ENCODE measurements around the gene CAPN8.

The CAPN8 gene

DNA sequence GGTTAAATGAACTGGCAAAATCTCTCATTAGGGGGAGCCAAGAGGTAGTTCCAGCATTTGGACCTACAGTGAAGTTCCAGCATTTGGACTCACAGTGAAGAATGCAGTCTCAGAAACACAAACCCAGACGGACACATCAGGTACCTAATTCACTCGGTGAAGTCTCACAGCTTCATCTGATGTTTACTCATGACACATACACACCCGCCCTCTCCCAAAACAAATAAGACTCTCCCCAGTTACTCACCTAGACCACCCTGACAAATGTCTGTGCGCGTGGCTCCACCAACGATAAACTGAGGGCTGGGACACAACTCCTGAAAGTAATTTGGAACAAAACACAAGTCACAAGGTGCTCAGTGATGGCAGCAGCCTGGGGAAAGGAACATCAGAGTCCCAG, 11.4 kb downstream of the CAPN8 start:
- no peak for DNase-seq (ENCODE audit: low read depth)

DNA sequence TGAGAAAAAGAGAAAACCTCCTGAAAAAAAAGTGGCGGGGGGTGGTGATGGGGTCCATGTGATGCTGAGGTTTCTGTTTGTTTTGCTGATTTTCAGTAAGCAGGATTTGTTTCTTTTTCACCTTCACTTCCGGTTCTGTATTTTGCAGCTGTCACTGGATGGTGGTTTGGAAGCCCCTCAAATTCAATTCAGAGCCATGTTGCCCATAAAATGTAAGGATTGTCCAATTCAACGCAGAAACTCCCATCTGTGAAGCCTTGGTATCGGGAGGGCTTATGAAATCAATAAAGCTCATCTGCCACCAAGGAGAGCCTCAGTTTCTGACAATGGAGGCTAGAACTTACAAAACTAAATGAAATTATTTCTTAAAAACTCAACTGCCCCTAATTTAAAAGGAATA, 12.1 kb downstream of the CAPN8 start:
- DNase-seq (ENCODE audit: low read depth): no peak

DNA sequence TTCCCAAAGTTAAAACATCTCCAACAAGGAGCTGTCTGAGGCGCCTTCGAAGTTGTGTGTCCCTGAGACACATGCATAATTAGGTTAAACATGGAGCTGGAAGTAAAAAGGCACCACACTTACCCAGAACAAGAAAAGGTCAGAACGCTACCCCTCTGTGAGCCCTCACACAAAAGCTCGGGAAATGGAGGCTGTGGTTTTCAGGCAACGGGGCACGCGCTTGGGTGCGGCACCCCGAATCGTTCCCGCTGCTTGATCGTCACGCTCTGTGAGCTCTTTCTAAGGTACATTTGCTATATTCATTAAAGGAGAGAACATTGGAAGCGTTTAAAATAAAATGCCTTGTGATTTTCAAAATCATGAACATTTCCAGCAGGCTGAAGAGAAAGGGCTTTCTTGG, 12.5 kb downstream of the CAPN8 start:
- DNase-seq (ENCODE audit: low read depth): no peak

DNA sequence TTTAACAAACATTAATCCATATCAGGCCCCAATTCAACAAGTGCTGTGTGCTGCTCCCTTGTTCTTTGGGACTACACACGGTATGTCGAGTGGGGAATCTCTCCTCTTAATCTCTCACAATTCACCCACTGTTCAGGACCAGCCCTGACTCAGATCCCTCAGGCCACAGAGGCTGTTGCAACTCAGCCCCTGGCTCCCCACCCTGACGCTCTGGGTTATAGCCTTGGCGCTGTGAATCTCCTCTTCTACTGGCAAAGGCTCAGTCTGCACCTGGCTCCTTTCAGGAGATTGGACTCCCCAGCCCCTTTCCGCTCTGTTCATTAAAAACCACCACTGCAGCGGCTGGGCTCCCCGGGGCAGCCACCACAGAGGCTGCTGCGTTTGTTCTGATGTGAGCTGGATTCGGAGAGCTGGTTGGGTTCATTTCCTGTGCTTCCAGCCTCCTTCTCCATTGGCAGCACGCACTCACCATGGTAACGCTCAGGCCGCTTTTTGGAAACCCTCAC, 13.0 kb downstream of the CAPN8 start:
- DNase-seq (ENCODE audit: low read depth): no peak

DNA sequence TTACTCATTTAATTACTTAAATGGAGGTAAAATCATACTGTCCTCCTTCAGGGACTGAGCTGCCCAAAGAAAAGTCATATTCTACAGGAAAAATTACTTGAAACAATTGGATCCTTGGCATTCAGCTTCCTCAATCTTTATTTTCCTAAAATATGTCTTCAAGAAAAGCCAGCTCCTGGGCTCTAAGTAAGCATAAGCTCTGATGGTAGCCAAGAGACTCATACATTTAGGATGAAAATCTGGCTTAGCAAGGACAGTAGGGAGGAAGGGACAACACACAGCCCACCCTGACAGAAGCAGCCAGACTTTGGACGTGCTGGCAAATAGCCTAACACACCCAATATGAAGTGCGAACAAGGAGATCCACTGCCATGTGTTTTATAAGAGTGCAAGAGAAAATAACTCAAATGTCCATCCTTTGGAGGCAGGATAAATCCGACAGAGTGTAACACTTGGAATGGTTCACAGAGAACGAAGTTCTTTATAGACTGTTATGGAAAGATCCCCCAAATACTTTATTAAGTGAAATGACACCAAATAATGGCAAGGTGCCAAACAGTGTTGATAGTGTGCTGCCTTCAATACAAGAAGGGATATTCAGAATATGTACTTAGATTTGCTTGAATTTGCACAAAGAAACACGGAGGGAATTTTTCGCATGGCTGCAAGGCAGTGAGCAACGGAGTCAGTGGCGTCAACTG, 14.1 kb downstream of the CAPN8 start:
- no peak for DNase-seq (ENCODE audit: low read depth)

DNA sequence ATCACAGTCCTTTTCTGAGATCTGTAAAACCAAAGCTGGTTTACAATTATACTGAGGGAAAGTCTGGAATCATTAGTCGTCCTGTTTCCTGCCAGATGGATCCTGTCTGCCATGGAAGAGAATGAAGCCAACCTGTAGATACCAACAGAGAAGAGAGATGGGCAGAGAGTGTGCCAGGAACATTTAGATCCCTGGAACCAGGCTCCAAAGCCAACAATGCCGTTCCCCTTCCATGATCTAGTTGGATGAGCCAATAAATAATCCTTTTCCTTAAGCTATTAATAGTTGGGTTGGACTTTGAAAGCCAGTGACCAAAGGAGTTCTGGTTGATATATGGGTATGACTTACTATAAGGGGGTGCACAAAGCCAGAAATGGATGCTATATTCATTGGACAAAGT, 15.0 kb downstream of the CAPN8 start:
- no peak for DNase-seq (ENCODE audit: low read depth)

DNA sequence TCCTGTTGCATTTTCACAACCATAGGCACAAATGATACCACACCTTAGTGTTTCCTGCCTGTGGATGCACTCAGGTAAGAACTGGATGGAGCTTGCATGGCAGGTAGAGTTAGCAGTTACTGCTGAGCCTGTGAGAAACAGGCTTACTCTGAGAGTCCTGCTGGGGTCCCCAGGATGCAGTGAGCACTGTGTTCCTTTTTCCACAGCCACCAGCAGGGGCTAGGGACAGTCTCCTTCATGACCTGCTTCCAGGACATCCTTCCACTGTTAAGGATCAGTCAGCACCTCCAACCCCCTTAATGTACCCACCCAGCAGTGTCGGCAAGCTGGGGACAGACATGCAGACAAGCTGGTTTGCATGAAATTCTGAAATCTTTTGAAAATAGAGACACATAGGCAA, 16.3 kb downstream of the CAPN8 start:
- no peak for DNase-seq (ENCODE audit: low read depth)

DNA sequence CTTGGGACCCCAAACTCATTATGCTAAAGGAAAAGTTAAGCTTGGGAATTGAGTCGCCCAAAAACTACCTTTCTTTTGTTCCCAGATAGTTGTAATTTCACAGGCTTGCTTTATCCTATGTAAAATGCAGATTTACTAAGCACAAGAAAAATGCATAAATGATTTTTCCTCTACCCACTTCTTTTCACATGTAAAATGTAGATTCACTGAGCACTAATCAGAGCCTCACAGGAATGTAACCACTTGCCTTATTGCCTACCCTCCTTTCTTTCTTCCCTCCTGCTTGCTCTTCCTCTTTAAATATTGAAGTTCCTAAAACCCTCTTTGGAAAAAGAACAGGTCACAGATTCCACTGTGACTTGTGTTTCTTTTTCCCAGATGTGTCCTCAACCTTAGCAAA, 18.3 kb downstream of the CAPN8 start:
- DNase-seq (ENCODE audit: low read depth): no peak

DNA sequence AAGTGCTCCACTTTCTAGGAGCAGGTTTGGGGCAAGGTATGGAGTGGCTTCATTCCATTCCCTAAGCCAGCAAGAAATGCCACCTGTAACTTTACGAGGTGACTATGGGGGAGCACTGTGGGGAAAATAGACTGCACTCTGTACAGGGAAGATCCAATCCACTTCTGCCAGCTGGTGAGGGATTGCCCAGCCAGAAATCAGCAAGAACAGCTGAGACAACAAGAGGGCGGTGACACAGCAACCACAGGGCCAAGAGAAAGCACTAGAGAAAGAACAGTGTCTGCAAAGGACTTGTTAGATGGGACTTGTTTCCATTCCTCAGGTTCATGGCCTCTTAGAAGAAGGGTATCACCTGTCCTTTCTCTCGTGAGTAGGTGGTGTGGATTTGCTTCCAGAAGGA, 19.6 kb downstream of the CAPN8 start:
- DNase-seq (ENCODE audit: low read depth): no peak

DNA sequence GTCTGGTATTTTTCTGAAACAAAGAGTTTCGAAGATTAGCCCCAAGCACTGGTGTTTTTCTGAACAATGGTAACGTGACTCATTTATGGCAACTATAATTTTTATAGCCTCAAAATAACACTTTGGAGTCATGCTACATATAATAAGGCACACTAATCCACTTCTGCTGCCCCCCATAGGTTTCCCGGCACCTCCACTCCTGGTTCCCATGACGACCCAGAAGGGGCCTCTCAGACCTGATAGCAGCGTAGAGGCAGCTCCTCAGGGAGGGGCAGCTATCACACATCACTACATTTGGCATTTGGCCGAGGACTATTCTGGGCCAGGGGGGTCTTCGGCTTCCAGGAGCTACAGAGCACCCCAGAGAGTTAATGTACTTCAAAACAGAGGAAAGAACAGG, 23.3 kb downstream of the CAPN8 start:
- DNase-seq (ENCODE audit: low read depth): no peak

DNA sequence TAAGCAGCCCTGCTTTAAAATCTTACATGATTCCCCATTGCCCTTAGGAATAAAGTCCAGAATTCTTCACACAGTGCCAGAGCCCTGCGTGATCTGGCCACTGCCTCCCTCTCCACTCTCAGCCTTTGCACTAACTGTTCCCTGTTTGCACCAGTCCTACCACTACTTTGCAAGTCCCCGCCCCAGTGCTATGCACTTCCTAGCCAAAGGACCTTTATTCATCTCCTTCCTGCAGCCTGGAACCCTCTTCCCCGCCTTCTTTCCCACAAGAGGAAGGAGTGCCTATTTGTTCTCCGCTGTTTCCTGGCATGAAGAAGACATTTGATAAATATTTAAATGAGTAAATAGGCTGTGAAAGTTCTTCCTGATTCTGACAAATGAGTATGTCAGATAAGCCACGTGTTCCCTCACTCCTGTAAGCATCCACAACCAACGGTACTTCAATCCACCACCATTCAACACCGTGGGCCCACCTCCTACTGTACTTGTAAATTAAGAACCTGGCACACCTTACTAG, 23.9 kb downstream of the CAPN8 start:
- no peak for DNase-seq (ENCODE audit: low read depth)

DNA sequence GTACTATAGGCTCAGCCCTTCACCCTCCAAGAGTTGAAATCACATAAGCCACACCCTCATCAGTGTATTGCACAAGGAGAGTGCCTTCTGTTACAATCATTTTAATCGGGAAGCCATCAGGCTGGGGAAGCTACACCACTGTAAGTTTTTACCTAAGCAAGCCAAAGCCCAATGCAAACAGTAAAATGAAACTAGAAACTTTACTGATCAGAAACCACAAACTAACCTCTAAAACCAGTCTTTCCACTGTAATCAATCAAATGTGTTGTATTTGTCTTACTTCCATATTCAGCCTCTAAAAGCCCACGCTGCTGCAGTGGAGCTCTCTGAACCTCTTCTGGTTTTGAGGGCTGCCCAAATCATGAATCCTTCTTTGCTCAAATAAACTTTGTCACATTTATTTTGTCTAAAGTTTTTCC, 26.2 kb downstream of the CAPN8 start:
- no peak for DNase-seq (ENCODE audit: low read depth)

DNA sequence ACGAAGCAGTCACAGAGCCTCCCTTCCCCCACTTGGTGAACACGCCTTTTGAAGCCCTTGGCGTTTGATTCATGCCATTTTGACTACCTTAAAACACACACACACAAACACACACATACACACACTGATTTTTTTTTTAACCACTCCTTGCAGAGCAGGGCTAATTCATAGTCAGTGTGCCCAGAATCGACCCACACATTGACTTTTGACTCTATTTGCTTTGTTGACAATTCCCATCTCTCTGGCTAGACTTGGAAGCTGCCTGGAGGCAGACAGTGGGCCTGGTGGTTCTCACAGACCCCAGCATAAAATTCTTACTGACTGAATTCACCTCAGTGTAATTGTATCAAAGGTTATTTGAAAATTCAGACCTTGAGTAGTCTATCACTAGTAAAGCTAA, 30.3 kb downstream of the CAPN8 start:
- DNase-seq (ENCODE audit: low read depth): no peak

DNA sequence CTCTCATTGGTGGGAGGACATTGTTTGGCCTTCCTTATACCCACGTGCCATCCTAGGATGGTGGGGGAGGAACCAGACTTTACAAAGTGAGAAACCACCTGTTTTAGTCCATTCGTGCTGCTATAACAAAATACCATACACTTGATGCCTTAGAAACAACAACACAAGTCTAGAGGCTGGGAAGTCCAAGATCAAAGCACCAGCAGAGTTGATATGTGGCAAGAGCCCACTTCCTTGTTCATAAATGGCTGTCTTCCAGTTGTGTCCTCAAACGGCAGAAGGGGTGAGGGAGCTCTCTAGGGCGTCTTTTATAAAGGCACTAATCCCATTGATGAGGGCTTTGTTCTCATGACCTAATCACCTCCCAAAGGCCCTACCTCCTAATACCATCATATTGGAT, 31.1 kb downstream of the CAPN8 start:
- no peak for DNase-seq (ENCODE audit: low read depth)

DNA sequence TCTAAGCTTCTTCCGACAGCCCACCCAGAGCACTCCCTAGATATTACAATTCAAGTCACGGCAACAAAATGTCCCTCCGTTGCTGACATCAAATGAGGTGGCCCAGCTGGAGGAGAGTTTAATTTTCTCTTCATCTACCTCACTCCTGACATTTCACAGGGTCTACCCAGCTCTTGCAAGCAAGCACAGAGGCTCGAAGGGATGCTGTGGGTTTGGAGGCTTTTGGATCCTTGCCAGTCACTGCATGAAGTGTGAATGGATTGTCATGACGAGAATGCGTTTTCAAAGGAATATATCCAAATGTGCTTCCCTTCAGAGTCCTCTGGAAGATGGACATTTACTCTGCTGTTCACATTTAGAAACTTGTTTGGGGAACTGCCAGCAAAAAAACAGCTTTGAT, 33.5 kb downstream of the CAPN8 start:
- DNase-seq (ENCODE audit: low read depth): no peak

DNA sequence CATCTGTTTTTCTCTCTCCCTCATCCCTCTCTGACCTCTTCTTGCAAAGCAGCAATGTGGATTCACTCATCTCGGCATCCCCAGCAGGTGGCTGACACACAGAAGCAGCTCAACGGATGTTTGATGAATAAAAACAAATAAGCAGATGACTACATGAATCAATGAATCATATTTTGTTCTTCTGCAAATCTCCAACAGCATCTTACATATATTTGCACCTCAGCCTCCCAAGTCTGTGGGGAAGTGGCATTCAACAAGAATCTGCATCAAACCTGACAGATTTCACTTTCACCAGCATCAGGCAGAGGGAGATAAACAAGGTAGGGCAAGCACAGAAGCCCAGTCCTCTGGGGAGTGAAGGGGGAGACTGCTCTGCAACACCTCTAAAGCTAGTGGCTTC, 34.0 kb downstream of the CAPN8 start:
- DNase-seq (ENCODE audit: low read depth): no peak

DNA sequence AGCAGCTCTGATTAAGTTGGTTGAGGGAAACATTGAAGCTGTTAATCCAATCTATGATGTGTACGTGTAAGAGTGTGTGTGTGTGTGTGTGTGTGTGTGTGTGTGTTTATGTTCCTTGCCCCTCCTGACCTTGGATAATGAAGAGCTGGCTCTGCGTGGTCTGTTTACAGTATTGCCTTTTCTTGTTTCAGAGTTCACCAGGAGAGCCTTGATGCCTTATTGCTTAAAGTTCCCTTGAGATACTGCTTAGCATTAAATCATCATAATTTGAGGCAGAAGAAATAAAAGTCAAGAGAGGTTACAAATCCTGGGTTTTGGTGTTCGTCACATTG, 36.4 kb downstream of the CAPN8 start:
- DNase-seq (ENCODE audit: low read depth): no peak

DNA sequence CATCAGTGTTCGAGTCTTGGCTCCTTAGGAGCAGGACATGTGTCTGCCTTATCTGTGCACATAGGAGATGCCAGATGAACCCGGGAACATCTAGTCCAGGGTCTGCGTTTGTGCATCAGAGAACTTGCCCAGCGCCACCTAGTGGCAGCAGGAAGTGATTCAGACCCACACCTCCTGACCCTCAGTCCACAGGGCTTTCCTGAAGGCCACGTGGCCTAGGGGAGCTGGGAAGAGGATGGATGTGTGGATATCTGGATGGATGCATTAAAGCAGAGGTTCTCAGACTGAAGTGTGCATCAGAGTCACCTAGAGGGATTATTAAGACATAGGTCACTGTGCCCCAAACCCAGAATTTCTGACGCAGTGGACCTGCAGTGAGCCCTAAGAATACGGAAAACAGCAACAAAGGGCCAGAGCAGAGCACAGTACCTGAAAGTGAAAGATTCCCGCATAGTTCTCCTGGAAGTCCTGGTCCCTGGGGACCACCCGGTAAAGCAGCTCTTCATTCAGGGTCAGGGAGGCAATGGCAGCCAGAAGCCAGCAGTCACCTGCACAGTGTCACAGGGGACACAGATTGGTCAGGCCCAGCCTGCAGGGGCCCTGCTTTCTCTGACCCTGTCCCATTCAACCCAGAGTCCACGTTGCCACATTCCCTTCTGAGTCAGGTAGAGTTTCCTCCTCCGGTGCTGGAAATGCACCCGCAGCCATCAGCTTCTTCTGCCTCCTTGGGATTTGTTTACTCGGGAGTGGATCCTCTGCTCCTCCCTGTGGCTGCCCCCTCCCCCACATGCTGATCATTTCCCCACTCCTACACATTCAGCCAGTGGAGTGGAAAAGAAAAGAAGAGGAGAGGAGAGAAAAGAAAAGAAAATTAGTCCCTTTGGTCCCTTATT, 37.0 kb downstream of the CAPN8 start:
- no peak for DNase-seq (ENCODE audit: low read depth)

DNA sequence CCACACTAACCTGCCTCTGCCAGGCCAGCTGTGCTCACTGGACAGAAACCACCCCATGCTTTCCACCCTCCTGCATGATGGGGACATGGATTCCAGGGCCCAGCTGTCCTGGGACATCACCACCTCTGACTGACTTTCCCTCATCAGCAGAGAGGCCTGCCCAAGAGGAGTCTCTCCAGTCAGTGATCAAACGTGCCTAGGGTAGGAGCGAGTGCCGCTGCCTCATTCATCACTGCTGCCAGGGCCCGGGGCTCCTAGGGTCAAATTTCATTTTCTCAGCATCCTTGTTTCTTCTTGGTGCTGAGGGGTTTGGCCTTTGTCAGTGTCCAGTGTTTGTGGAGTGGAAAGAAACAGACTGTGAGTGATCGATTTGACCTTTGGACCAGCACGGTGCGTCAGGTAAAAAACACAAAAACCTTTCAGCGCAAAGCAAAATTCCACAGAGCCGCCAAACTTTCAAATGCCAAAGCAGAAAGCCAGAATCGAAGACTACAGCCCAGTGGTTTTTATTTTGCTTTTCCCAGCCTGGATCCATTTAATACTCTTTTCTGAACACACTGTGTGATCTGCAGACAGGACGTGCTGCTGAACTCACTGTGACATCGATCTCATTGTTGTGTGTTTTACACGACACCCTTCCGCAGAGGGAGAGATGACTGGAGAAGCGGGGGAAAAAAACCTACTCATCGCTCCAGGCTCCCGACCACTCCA, 43.2 kb downstream of the CAPN8 start:
- DNase-seq (ENCODE audit: low read depth): no peak

DNA sequence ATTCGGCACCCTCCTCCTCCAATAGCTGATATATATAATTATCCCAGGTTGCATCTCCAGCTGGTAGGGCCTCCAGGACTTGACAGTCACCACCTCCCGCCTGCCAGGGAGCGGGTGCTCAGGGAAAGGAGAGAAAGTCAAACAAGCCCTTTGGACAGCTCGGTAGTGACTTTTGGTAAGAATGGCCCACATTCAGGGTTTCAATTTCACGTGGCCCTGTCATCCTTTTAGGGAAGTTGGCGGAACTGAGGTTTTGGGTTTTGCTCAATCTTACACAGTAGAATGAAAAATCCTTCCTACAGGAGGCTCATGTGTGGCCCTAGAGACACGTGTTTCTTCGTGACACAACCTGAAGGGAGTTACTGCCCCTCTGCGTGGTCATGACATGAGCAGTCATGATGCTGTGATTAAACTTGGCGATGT, 44.2 kb downstream of the CAPN8 start:
- DNase-seq (ENCODE audit: low read depth): no peak

DNA sequence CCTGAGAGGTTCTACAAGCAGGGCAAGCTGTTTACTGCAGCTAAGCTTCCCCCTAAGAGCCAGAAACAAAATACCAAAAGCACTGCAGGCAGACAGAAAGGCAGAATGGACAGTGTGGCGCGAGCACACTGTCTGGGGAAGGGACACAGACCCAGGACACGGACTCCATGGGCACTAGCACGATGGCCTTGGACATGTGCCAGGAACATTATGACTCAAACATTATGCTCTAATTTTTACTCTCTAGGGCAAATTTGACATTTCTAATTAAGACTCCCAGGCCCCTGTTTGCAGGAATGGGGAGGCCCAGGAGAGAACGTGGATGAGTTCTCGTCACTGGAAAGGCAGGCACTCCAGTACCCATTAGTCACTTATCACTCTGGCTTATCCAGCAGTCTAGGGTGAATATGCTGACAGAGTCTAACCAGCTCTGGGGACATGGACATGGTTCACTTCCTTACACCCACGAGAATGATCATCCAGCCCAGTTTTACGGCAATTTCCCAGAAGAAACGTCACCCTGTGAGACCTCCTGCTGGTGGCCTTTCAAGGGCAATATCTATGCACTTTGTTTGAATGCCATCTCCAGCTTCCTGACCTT, 45.1 kb downstream of the CAPN8 start:
- no peak for DNase-seq (ENCODE audit: low read depth)

DNA sequence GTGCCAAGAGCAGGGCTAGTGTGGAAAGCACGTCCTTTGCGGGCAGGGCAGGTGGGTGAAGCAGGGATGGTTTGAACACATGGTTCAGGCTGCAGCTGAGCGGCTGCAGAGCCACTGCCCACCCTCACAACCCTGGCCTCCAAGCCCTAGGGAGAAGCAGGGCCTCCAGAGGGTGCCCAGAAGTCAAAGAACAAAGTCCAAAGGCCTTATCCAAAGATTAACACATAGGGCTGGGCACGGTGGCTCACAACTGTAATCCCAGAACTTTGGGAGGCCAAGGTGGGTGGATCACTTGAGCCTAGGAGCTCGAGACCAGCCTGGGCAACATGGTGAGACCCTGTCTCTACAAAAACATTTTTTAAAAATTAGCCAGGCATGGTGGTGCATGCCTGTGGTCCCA, 46.8 kb downstream of the CAPN8 start:
- no peak for DNase-seq (ENCODE audit: low read depth)

Data from stromal cell of bone marrow (primary cell).